Fibroblast of skin of scalp (primary cell): ENCODE results near the gene TMPRSS12.
"Not testable (repeated sequence)": the region's sequence is repeated elsewhere in the genome, so short reads cannot be mapped to it uniquely, and the experiment has no call there.

Experiments used
- DNase-seq: peaks from one replicate; pipeline ENCODE4 v3.0.0-alpha.2; 2013

TMPRSS12 gene

DNA sequence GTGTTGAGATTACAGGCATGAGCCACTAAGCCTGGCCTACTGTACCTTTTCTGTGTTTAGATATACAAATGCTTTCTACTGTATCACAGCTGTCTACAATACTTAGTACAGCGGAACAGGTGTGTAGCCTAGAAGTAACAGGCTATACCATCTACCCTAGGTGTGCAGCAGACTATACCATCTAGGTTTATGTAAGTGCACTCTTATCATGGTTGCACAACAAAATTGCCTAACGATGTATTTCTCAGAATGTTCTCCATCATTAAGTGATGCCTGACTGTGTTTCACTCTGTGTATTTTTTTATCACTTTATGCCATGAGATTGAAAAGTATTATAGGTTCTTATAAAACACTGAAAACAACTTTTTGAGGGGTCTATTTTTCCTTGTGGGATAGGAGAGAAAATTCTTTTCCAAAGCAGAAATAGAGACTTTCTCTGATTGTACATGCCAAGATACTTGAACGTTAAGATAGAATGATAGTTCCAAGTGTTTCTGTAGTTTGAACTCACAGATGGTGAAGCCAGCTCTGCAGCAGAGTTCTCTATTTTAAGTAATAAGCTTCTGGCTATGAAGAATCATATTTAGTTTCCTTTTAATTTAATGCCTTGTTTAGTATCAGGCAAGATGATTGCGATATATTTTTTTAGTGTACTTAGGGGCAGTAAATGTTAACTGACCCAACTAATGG is 17.0 kb downstream of the TMPRSS12 start:
- DNase-seq = no peak

DNA sequence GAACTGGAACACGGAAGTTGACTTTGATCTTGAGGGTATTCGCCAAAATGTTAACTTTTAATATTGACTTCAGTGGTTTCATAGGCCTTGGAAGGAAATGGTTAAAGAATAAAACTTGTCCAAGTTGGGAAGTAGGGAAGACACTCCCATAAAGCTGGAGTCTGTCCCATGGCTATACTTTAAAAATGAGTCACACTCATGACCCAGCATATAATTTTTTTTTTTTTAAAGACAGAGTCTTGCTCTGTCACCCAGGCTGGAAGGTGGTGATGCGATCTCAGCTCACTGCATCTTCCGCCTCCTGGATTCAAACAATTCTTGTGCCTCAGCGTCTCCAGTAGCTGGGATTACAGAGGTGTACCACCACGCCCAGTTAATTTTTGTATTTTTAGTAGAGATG is 19.6 kb downstream of the TMPRSS12 start:
- DNase-seq = peak; percentile 78

DNA sequence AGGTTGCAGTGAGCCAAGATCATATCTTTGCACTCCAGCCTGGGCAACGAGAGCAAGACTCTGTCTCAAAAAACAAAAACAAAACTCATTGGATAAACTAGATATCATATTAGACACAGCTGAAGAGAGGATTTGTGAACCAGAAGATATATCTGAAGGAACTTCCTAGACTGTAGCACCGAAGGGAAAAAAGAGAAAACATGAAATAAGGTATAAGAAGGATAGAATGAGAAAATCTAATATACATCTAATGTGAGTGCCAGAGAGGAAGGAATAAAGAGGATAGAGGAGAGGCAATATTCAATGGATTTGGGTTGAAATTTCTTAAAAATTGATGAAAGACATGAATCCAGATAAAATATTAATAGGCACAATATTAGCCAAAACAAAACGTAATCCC is 22.5 kb downstream of the TMPRSS12 start:
- no peak for DNase-seq

GRCh38 chr12:50868881-50869280 is 26.2 kb downstream of the TMPRSS12 start:
- not testable (repeated sequence) for DNase-seq

GRCh38 chr12:50882563-50882962 is 39.8 kb downstream of the TMPRSS12 start:
- DNase-seq = no peak

- peak; percentile 42 for DNase-seq
Observed at GRCh38 chr12:50887191-50887590, 44.5 kb downstream of the TMPRSS12 start.

- no peak for DNase-seq
Observed at GRCh38 chr12:50888666-50889065, 45.9 kb downstream of the TMPRSS12 start.

- DNase-seq = no peak
Observed at GRCh38 chr12:50894241-50894640, 51.5 kb downstream of the TMPRSS12 start.

GRCh38 chr12:50901685-50902113 is 59.0 kb downstream of the TMPRSS12 start:
- no peak for DNase-seq

DNA sequence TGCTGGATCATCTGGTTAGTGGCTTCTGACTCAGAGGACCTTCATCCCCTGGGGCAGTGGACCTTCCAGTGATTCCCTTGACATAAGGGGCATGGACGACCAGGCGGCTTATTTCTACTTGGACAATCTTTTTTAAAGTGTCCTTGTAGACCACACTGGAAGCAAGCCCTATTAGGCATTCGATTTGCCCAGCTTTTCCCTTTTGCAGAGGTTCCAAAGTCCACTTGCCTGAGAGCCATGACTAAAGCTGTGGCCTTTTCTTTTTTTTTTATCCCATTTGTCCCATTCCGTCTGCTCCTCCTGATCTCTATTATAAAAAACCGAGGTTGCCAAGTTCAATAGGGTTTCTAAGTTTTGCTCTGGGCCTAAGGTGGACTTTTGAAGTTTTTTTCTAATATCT is 65.8 kb downstream of the TMPRSS12 start:
- not testable (repeated sequence) for DNase-seq

DNA sequence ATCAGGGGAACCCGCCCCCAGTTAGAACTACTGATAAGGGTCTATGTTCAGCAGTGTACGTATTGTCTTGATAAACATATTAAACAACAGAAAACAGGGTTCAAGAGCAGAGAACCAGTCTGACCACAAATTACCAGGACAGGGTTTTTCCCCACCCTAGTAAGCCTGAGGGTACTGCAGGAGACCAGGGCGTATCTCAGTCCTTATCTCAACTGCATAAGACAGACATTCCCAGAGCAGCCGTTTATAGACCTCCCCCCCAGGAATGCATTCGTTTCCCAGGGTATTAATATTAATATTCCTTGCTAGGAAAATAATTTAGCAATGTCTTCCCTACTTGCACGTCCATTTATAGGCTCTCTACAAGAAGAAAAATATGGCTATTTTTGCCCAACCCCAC is 69.6 kb downstream of the TMPRSS12 start:
- not testable (repeated sequence) for DNase-seq

DNA sequence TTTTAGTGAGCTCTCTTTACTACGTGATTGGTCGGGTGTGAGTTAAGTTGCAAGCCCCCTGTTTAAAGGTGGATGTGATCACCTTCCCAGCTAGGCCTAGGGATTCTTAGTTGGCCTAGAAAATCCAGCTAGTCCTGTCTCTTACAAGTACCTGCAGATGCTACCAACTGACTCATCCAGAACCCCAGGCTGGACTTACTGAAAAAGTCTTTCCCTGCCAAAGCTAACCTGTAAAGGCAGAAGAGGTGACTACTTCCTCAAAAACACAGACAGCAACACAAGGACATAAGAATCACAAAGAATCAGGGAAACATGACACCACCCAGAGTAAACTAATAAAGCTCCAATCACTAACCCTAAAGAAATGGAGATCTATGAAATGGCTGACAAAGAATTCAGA is 70.5 kb downstream of the TMPRSS12 start:
- no peak for DNase-seq

GRCh38 chr12:50914872-50915484 is 72.3 kb downstream of the TMPRSS12 start:
- no peak for DNase-seq

- DNase-seq = no peak
Observed at GRCh38 chr12:50916292-50916691, 73.6 kb downstream of the TMPRSS12 start.

GRCh38 chr12:50918584-50919316 is 76.0 kb downstream of the TMPRSS12 start:
- DNase-seq = no peak

- peak; percentile 6 for DNase-seq
Observed at GRCh38 chr12:50922820-50923219, 80.1 kb downstream of the TMPRSS12 start.

DNA sequence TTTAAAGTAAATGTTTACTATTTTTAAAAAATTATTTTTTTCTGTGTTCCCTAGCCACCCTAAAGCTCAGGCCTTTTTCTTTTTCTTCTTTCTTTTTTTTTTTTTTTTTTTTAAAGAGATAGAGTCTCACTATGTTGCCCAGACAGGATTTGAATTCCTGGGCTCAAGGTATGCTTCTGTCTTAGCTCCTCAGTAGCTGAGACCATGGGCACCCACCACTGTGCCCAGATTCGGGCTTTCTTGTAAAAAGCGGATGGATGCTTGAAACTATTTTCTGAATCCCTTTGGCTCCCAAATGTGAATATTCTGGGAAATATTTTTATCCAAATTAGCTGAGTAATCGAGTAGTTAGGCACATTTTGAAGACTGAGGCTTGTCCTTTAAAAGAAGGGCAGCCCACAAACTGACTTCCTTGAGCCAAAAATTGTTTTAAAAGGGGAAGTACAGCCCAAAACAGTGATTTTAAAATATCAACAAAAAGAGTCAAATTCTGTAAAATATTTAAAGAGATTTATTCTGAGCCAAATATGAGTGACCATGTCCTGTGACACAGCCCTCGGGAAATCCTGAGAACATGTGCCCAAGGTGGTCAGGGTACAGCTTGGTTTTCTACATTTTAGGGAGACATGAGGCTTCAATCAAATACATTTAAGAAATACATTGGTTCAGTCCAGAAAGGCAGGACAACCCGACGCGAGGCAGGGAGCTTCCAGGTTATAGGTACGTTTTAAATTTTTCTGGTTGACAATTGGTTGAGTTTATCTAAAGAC is 80.8 kb downstream of the TMPRSS12 start:
- no peak for DNase-seq

DNA sequence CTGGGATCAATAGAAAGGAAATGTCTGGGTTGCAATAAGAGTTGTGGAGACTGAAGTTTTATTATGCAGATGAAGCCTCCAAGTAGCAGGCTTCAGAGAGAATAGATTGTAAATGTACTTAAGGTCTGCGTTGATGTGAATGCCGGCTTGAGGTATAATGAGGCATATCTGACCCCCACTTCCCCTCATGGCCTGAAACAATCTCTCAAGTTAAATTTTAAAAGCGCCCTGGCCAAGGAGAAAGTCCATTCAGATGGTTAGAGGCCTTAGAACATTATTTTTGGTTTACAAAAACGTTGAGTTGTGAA is 81.4 kb downstream of the TMPRSS12 start:
- no peak for DNase-seq

DNA sequence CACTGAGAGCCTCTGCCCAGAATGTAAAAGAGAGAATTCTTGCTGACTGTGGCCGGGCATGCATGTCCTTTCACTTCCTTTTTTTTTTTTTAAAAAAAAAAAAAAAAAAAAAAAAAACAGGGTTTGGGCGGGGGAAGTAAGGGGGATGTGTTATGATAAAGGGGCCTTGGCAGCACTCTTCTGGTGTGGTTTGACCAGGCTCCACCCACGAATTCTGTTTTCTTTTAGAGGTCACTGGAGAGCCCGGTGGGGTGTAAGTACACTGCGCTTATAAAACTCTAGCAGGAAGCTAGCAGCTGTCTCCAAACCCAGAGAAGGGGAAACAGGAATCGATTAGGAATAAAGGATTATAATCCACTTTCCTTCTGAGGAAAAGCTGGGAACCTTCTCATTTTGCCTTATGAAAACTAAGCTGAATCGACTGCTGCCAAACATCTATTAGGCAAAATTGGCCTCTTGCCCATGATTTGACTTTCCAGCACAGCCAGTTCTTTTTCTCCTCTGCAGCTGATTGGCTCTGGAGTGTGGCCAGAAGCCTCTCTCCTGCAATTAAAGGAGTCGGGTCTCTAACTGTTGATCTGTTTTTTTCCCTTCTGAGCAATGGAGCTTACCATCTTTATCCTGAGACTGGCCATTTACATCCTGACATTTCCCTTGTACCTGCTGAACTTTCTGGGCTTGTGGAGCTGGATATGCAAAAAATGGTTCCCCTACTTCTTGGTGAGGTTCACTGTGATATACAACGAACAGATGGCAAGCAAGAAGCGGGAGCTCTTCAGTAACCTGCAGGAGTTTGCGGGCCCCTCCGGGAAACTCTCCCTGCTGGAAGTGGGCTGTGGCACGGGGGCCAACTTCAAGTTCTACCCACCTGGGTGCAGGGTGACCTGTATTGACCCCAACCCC is 82.0 kb downstream of the TMPRSS12 start:
- DNase-seq = peak; percentile 82

- no peak for DNase-seq
Observed at GRCh38 chr12:50925342-50925651, 82.6 kb downstream of the TMPRSS12 start.

DNA sequence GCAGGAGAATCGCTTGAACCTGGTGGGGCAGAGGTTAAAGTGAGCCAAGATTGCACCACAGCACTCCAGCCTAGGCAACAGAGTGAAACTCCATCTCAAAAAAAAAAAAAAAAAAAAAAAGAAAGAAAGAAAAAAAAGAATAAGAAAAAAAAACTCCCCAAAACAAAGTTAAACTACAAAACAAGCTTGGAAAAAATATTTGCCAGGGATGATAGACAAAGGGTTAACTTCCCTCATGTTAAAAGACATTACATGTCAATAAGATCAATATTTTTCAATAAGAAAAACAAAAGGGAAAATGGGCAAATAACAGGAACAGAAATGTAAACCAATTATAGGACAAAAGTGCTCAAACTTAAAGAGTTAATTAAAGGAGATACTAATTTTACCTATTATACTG is 83.2 kb downstream of the TMPRSS12 start:
- DNase-seq = no peak

DNA sequence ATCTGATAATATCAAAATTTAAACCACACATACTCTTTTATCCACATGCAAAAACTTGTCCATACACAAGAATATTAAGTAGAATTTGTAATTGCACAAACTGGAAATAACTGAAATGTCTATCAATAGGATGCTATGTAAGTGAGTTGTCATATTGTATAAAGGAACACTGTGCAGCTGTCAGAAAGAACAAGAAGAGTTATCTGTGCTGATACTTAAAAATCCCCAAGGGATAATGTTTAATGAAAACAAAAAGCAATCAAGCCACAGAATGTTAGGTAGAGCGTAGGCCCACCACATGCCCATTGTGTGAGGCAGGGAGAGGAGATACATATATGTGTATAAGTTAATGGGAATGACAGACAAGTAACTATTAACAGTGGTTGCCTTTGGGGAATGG is 83.7 kb downstream of the TMPRSS12 start:
- DNase-seq = no peak
